ENCODE results near the gene CCNY.

The CCNY gene

GRCh38 chr10:35470248-35470924 lies 134.1 kb downstream of the CCNY start:
- Histone ChIP-seq H3K27me3 (no peaks in the 10 kb centered on the region), H3K36me3 (peaks cover 7 to 21% (median 11%) of the 10 kb centered on the region in 11 experiments; a peak in 15 of 22 replicates), H3K4me3 (no peak overlapping the region), H3K4me2 (peak overlapping the region in 10 of 11 experiments; percentile 10 to 33 (median 23); a peak in 14 of 22 replicates), H3K9me3 (replicated peaks in 1 of 11) (peaks cover 0 to 32% (median 22%) of the 10 kb centered on the region in 11 experiments; a peak in 19 of 22 replicates), H3K4me1 (peaks cover 32 to 48% (median 35%) of the 10 kb centered on the region in 10 experiments), H3K27ac (peak overlapping the region in 1 of 11 experiments; percentile 9; a peak in 1 of 22 replicates), H3K9ac (no peak overlapping the region), H4K20me1 (peaks cover 17 to 78% (median 60%) of the 10 kb centered on the region in 11 experiments; a peak in 20 of 22 replicates)
- TF ChIP-seq Cebpa-rat (IDR thresholded peaks at IDR 0.05) = no peak

DNA sequence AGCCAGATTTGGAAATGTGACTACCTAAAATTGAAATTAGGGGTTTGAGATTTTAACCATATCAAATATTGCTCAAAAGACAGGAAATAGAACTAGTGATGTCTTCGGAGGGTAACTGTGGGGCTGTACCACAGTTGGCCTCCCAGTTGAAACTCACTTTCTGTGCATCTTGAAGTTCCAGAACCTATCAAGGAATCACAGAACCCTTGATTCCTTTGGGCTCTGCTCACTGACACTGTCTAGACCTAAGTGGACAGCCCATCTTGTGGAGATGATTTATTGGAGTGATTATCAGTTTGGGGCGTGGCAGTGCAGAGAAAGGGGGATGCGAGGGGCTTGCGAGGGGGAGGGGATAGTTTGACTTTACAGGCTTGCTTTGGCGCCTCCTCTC lies 134.6 kb downstream of the CCNY start:
- H3K27me3 ChIP-seq = no peaks in the 10 kb centered on the region
- peaks cover 7 to 21% (median 11%) of the 10 kb centered on the region in 11 experiments; a peak in 15 of 22 replicates for H3K36me3 ChIP-seq
- H3K4me3 ChIP-seq = no peak overlapping the region
- H3K4me2 ChIP-seq = peak overlapping the region in 7 of 11 experiments; percentile 10 to 31 (median 17); a peak in 4 of 22 replicates
- H3K9me3 ChIP-seq (replicated peaks in 1 of 11) = peaks cover 0 to 32% (median 22%) of the 10 kb centered on the region in 11 experiments; a peak in 19 of 22 replicates
- no peak overlapping the region for H3K27ac ChIP-seq
- peaks cover 14 to 72% (median 55%) of the 10 kb centered on the region in 11 experiments; a peak in 20 of 22 replicates for H4K20me1 ChIP-seq
- TF ChIP-seq Cebpa-rat (IDR thresholded peaks at IDR 0.05) = no peak
- H3K4me1 ChIP-seq = peaks cover 26 to 43% (median 29%) of the 10 kb centered on the region in 10 experiments
- H3K9ac ChIP-seq = no peak overlapping the region

DNA sequence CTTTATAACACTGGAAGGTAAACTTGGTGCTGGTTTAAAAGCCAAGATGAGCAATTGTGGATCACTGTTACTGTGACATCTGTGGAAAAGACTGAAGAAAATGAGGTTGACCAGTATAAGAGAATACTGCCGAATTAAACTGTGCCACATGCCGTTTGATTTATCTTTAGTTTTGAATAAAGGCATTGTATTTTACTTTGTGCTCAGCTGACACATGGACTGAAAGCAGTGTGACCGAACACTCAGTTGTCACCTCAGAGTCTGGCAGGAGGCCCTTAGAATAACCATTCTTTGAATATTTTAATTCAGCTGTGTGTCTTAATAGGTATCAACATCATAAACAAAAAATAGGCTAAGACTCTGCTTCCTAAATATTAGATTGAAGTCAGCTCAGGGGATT lies 135.1 kb downstream of the CCNY start:
- TF ChIP-seq Cebpa-rat (IDR thresholded peaks at IDR 0.05) = no peak
- H3K36me3 ChIP-seq = peaks cover 7 to 21% (median 11%) of the 10 kb centered on the region in 11 experiments; a peak in 15 of 22 replicates
- peaks cover 9 to 67% (median 49%) of the 10 kb centered on the region in 11 experiments; a peak in 20 of 22 replicates for H4K20me1 ChIP-seq
- H3K27me3 ChIP-seq = no peaks in the 10 kb centered on the region
- H3K27ac ChIP-seq = no peak overlapping the region
- H3K4me2 ChIP-seq = no peak overlapping the region
- peaks cover 0 to 32% (median 22%) of the 10 kb centered on the region in 11 experiments; a peak in 19 of 22 replicates for H3K9me3 ChIP-seq (replicated peaks in 1 of 11)
- no peak overlapping the region for H3K9ac ChIP-seq
- peaks cover 21 to 38% (median 24%) of the 10 kb centered on the region in 10 experiments for H3K4me1 ChIP-seq
- H3K4me3 ChIP-seq = no peak overlapping the region

- Histone ChIP-seq H3K9ac (no peak overlapping the region), H3K4me3 (no peak overlapping the region), H4K20me1 (peaks cover 9 to 49% (median 28%) of the 10 kb centered on the region in 11 experiments; a peak in 18 of 22 replicates), H3K36me3 (peaks cover 8 to 30% (median 19%) of the 10 kb centered on the region in 11 experiments; a peak in 21 of 22 replicates), H3K4me2 (no peak overlapping the region), H3K4me1 (peaks cover 3 to 30% (median 20%) of the 10 kb centered on the region in 10 experiments; a peak in 19 of 20 replicates), H3K27me3 (no peaks in the 10 kb centered on the region), H3K27ac (no peak overlapping the region), H3K9me3 (replicated peaks in 1 of 11) (peaks cover 0 to 3% (median 0%) of the 10 kb centered on the region in 11 experiments; a peak in 1 of 22 replicates)
- TF ChIP-seq Cebpa-rat (IDR thresholded peaks at IDR 0.05) = no peak
Observed at GRCh38 chr10:35480142-35480541, 143.8 kb downstream of the CCNY start.

- Histone ChIP-seq H3K4me1 (peaks cover 14 to 39% (median 29%) of the 10 kb centered on the region in 10 experiments), H4K20me1 (peaks cover 9 to 59% (median 35%) of the 10 kb centered on the region in 11 experiments; a peak in 20 of 22 replicates), H3K9ac (no peak overlapping the region), H3K27ac (no peak overlapping the region), H3K27me3 (no peaks in the 10 kb centered on the region), H3K36me3 (peaks cover 15 to 35% (median 25%) of the 10 kb centered on the region in 11 experiments; a peak in 21 of 22 replicates), H3K9me3 (replicated peaks in 1 of 11) (peaks cover 0 to 3% (median 0%) of the 10 kb centered on the region in 11 experiments; a peak in 1 of 22 replicates), H3K4me2 (peak overlapping the region in 3 of 11 experiments; percentile 1 to 29 (median 10); a peak in 2 of 22 replicates), H3K4me3 (no peak overlapping the region)
- TF ChIP-seq Cebpa-rat (IDR thresholded peaks at IDR 0.05) = no peak
Observed at GRCh38 chr10:35481413-35481812, 145.1 kb downstream of the CCNY start.

- Histone ChIP-seq H3K27ac (peak overlapping the region in 8 of 11 experiments; percentile 12 to 59 (median 50); a peak in 16 of 22 replicates), H3K4me3 (no peak overlapping the region), H3K4me2 (peak overlapping the region; percentile 42 to 79 (median 63)), H4K20me1 (peaks cover 10 to 83% (median 56%) of the 10 kb centered on the region in 11 experiments; a peak in 20 of 22 replicates), H3K9me3 (replicated peaks in 1 of 11) (no peaks in the 10 kb centered on the region), H3K36me3 (peaks cover 37 to 69% (median 48%) of the 10 kb centered on the region in 11 experiments), H3K9ac (no peak overlapping the region), H3K4me1 (peaks cover 21 to 41% (median 34%) of the 10 kb centered on the region in 10 experiments), H3K27me3 (no peaks in the 10 kb centered on the region)
- no peak for TF ChIP-seq Cebpa-rat (IDR thresholded peaks at IDR 0.05)
Observed at GRCh38 chr10:35486297-35486990, 150.1 kb downstream of the CCNY start.

DNA sequence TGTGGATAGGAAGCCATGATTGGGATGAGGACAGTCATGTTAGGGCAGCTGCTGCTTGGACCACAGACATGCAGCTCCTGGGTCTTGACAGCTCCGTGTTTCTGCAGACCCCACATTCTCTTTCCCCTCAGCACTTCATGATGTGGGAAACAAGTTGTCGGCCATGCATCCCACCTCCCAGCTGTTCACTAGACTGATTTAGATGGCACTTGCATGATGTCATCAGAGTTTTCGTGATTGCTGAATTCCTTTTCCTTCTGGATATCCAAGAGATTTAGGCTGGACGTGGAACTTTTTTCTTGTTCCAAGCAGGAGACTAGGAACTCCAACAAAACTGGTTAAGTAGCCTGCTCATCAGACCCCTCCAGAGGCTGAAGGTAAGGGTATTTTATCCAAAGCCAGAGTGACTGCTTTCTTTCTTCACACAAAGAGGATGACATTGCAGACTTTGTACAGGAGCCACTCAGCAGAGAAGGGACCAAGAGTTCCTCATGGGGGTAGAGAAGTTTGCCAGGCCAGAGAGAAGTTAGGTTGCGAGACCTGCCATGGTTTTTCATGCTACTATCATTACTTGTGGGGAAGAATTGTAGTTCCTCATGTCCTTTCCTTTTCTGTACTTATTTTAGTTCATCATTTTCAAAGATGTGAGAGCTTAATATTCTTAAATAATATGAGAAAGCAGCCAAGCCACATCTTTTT lies 151.2 kb downstream of the CCNY start:
- peak overlapping the region in 3 of 11 experiments; percentile 18 to 58 (median 50); a peak in 4 of 22 replicates for H3K27ac ChIP-seq
- H3K4me3 ChIP-seq = no peak overlapping the region
- no peaks in the 10 kb centered on the region for H3K9me3 ChIP-seq (replicated peaks in 1 of 11)
- H3K4me2 ChIP-seq = peak overlapping the region in 8 of 11 experiments; percentile 55 to 79 (median 64); a peak in 12 of 22 replicates
- H3K4me1 ChIP-seq = peaks cover 17 to 40% (median 24%) of the 10 kb centered on the region in 10 experiments
- no peak overlapping the region for H3K9ac ChIP-seq
- H3K36me3 ChIP-seq = peaks cover 41 to 75% (median 57%) of the 10 kb centered on the region in 11 experiments
- H4K20me1 ChIP-seq = peaks cover 12 to 83% (median 56%) of the 10 kb centered on the region in 11 experiments
- no peak for TF ChIP-seq Cebpa-rat (IDR thresholded peaks at IDR 0.05)
- no peaks in the 10 kb centered on the region for H3K27me3 ChIP-seq

DNA sequence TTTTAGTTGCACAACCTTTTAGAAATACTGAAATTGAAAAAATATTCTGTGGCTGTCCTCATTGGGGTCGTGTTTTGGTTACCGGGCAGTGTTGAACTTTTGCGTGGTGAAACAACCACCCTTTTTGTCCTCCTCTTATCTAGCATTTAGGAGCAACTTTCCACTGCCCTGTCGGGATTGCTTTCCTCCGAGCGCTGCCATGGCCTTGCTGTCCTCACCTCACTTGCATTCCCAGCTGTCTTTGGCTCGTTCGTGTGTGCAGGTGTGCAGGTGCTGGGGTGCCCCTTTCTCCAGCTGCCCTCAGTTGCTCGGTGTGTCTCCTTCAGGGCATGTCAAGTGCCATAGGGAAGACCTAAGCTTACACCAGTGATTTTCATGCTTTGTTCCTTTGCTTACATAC lies 151.9 kb downstream of the CCNY start:
- peaks cover 18 to 83% (median 62%) of the 10 kb centered on the region in 11 experiments for H4K20me1 ChIP-seq
- TF ChIP-seq Cebpa-rat (IDR thresholded peaks at IDR 0.05) = no peak
- H3K9me3 ChIP-seq (replicated peaks in 1 of 11) = no peaks in the 10 kb centered on the region
- no peak overlapping the region for H3K27ac ChIP-seq
- no peak overlapping the region for H3K4me3 ChIP-seq
- no peak overlapping the region for H3K9ac ChIP-seq
- H3K27me3 ChIP-seq = no peaks in the 10 kb centered on the region
- H3K36me3 ChIP-seq = peaks cover 42 to 78% (median 56%) of the 10 kb centered on the region in 11 experiments
- H3K4me1 ChIP-seq = peaks cover 20 to 45% (median 24%) of the 10 kb centered on the region in 10 experiments
- H3K4me2 ChIP-seq = peak overlapping the region in 2 of 11 experiments; percentile 18 to 55; a peak in 2 of 22 replicates

All from BLaER1 treated with 17β-estradiol and CSF1 and Interleukin-3, amounts not matched to agents 10 nM and 100 nM (cell line).